Fibroblast of skin of abdomen (primary cell): ENCODE results near the gene KATNIP.

Source experiments
- DNase-seq: peaks from one replicate; pipeline ENCODE4 v3.0.0-alpha.2; 2013

KATNIP gene

GRCh38 chr16:27585200-27585599, 35.3 kb downstream of the KATNIP start:
- no peak for DNase-seq

DNA sequence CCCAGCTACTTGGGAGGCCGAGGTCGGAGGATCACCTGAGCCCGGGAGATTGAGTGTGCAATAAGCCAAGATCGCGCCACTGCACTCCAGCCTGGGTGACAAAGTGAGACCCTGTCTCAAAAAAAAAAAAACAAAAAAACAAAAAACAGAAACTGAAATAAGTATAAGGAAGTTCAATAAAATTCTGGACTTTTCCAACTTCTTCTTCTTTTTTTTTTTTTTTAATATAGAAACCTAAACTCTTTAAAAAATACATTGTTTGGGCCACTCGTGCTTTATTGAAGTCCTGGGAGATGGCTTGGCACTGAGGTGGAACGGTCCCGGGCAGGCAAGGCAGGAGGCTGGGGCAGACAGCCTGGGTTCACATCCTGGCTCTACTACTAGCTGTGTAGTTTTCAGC, 36.8 kb downstream of the KATNIP start:
- DNase-seq: no peak

- no peak for DNase-seq
These were observed 38.1 kb downstream of the KATNIP start for GRCh38 chr16:27588057-27588456.

DNA sequence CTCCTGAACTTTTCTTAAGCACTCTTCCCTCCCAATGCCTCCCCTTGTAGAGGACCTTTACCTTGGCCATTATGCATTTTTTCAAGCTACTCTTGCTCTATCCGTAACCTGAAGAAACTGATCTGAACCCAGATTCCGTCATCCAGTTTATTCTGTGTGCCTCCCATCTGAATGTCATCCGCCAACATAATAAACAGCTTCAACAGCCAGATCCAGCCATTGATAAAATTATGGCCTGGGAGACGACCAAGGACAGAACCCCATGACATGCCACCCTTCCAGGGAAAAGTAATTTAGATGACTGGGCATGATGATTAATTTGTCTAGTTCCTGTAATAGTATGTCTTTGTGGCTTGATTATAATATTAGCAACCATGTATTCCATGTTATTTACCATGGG, 41.9 kb downstream of the KATNIP start:
- no peak for DNase-seq

- no peak for DNase-seq
These were observed 45.5 kb downstream of the KATNIP start for GRCh38 chr16:27595475-27595874.

GRCh38 chr16:27595993-27596392, 46.0 kb downstream of the KATNIP start:
- DNase-seq: no peak

GRCh38 chr16:27596411-27596810, 46.5 kb downstream of the KATNIP start:
- no peak for DNase-seq

DNA sequence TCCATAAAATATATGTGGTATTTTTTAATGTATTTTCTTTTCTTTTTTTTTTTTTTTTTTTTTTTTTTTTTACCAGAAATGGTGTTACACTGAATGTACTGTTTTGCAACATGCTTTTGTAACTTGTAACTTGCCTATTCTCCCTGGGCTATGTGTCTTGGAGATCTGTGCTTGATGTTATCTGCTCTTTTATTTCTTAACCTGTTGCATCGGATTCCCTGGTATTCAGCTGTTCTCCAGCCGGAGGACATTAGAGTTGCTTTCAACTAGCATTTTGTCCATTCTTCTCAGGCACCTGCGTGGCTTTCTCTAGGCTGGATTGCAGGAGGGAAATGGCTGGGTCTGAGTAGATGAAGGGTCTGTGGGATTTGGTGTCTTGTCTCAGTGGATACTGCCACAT, 47.4 kb downstream of the KATNIP start:
- no peak for DNase-seq

DNA sequence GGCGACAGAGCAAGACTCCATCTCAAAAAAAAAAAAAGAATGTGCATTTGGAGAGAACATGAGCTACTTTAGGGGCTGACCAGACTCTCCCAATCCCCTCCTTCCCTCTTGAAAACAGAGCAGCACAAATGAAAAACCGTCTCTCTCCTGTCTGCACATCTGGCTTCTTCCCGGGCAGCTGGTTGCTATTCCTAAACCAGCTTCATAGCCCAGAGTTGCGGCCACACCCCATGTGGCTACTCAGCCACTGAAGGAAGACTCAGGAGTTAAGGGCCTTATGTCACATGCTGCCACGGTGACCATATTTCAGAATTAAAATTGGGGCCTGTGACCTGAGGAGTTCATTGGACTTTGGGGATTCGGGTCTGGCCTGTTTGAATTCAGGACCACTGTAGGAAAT, 48.3 kb downstream of the KATNIP start:
- DNase-seq: no peak

- no peak for DNase-seq
These were observed 49.1 kb downstream of the KATNIP start for GRCh38 chr16:27598931-27599565.

DNA sequence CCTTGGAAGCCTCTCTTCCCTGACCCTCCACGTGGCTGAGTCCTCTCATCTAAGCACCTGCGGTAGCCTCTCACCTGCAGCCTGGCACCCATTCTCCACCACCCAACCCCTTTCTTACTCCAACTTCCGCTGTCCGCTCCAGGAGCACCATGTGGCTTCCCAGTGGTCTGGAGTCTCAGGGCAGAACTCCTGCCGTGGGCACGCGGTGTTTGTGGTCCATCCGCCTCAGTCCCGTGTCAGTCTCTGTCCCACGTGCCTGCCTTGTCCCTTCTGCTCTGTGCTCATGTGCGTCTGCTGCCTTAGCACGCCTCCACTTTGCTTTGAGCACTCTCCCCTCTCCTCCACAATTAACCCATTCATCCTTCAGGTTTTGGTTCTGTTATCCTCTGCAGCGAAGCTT, 49.7 kb downstream of the KATNIP start:
- DNase-seq: no peak
